ENCODE data around the gene TSFM. TPM values are rescaled to one million over a fixed set of nuclear protein-coding genes. Genes with fewer than 3 reads are reported as not detected.

TSFM gene
- total and polyA plus RNA-seq, 9 of the 15 experiments (the other 6 are each of a cell fraction or from before 2014, with no cell fraction given): 44.6 to 198 (median 60.2) TPM

GRCh38 chr12:57754411-57755193 is 28.0 kb upstream of the TSFM start, which contains the start of gene MARCHF9 (continued):
- TF ChIP-seq RERE (CRISPR knock-in tag; IDR thresholded peaks at IDR 0.05; ENCODE audit: borderline replicate concordance) (no peak), ZKSCAN8 (CRISPR knock-in tag; IDR thresholded peaks at IDR 0.05) (no peak), EHMT2 (IDR thresholded peaks at IDR 0.05) (peak; percentile 60), MLLT1 (IDR thresholded peaks at IDR 0.05) (peak; percentile 62 to 80; a peak in 2 of 4 replicates), ZNF583 (CRISPR knock-in tag; IDR thresholded peaks at IDR 0.05) (no peak), ZNF3 (CRISPR knock-in tag; IDR thresholded peaks at IDR 0.05) (no peak), ZNF282 (CRISPR knock-in tag; IDR thresholded peaks at IDR 0.05) (no peak), NCOA2 (IDR thresholded peaks at IDR 0.05; ENCODE audit: partially characterized antibody in 2 of 2) (no peak), THRB (CRISPR knock-in tag; conservative IDR thresholded peaks at IDR 0.05) (peak; percentile 86; the same call in 1 of the 2 replicates), ZBTB34 (CRISPR knock-in tag; IDR thresholded peaks at IDR 0.05) (no peak), TSC22D4 (tag; IDR thresholded peaks at IDR 0.05) (no peak), TCF7L2 (IDR thresholded peaks at IDR 0.05; ENCODE audit: low read depth, low read length) (no peak), MXI1 (IDR thresholded peaks at IDR 0.05; ENCODE audit: low read depth, low read length) (no peak), ZNF224 (CRISPR knock-in tag; IDR thresholded peaks at IDR 0.05) (no peak), ZBTB12 (CRISPR knock-in tag; IDR thresholded peaks at IDR 0.05) (no peak), SMARCA5 (IDR thresholded peaks at IDR 0.05) (0 out of 2 replicates have a peak, but pooled peaks have one; percentile 47), MAZ (CRISPR knock-in tag; conservative IDR thresholded peaks at IDR 0.05 in 1 of 2, IDR thresholded peaks at IDR 0.05 in 1 of 2) (peak; percentile 66 to 87; a peak in 3 of 4 replicates)

Data from K562 (cell line).